ENCODE results near the gene TSPAN9.

Gene TSPAN9

GRCh38 chr12:3295646-3296408, 218.6 kb downstream of the TSPAN9 start:
- no peak for DNase-seq (ENCODE audit: low read depth in 2 of 2)

- DNase-seq (ENCODE audit: low read depth in 2 of 2): no peak
Measured at GRCh38 chr12:3296409-3296701, 219.2 kb downstream of the TSPAN9 start.

GRCh38 chr12:3298603-3299002, 221.4 kb downstream of the TSPAN9 start:
- no peak for DNase-seq (ENCODE audit: low read depth in 2 of 2)

GRCh38 chr12:3299929-3300832, 223.0 kb downstream of the TSPAN9 start:
- DNase-seq (ENCODE audit: low read depth in 2 of 2): peak; percentile 32 to 41

GRCh38 chr12:3300833-3301401, 223.7 kb downstream of the TSPAN9 start:
- no peak for DNase-seq (ENCODE audit: low read depth in 2 of 2)

- no peak for DNase-seq (ENCODE audit: low read depth in 2 of 2)
Measured at GRCh38 chr12:3302401-3303041, 225.3 kb downstream of the TSPAN9 start.

GRCh38 chr12:3303410-3304136, 226.4 kb downstream of the TSPAN9 start:
- DNase-seq (ENCODE audit: low read depth in 2 of 2): no peak

- DNase-seq (ENCODE audit: low read depth in 2 of 2): no peak
Measured at GRCh38 chr12:3304436-3305165, 227.4 kb downstream of the TSPAN9 start.

GRCh38 chr12:3305464-3305863, 228.3 kb downstream of the TSPAN9 start:
- DNase-seq (ENCODE audit: low read depth in 2 of 2): no peak

GRCh38 chr12:3305904-3306619, 228.9 kb downstream of the TSPAN9 start:
- DNase-seq (ENCODE audit: low read depth in 2 of 2): no peak

GRCh38 chr12:3307389-3307788, 230.2 kb downstream of the TSPAN9 start:
- no peak for DNase-seq (ENCODE audit: low read depth in 2 of 2)

GRCh38 chr12:3308063-3308462, 230.9 kb downstream of the TSPAN9 start:
- DNase-seq (ENCODE audit: low read depth in 2 of 2): no peak

- DNase-seq (ENCODE audit: low read depth in 2 of 2): no peak
Measured at GRCh38 chr12:3308609-3309008, 231.4 kb downstream of the TSPAN9 start.

GRCh38 chr12:3309805-3310204, 232.6 kb downstream of the TSPAN9 start:
- no peak for DNase-seq (ENCODE audit: low read depth in 2 of 2)

- no peak for DNase-seq (ENCODE audit: low read depth in 2 of 2)
Measured at GRCh38 chr12:3310271-3311026, 233.3 kb downstream of the TSPAN9 start.

- no peak for DNase-seq (ENCODE audit: low read depth in 2 of 2)
Measured at GRCh38 chr12:3311027-3311402, 233.8 kb downstream of the TSPAN9 start.

- no peak for DNase-seq (ENCODE audit: low read depth in 2 of 2)
Measured at GRCh38 chr12:3311491-3312103, 234.4 kb downstream of the TSPAN9 start.

GRCh38 chr12:3313066-3313465, 235.9 kb downstream of the TSPAN9 start:
- no peak for DNase-seq (ENCODE audit: low read depth in 2 of 2)

Data from stimulated activated CD8-positive, alpha-beta memory T cell treated with anti-CD3 and anti-CD28 coated beads, Interleukin-15, amount 100 ng/mL, for 4 hours (primary cell).